NT2/D1 (cell line): Measurements from ENCODE around the gene ZNF511.

ENCODE experiments used
- SUZ12 ChIP-seq: IDR thresholded peaks from 2 replicates; pipeline ENCODE4 v1.6.1; 2011; ENCODE audit not compliant: insufficient read length, insufficient read depth; ENCODE audit errors: extremely low read depth
- YY1 ChIP-seq: IDR thresholded peaks from 2 replicates; pipeline ENCODE4 v1.6.1; 2011; ENCODE audit not compliant: insufficient read length, insufficient read depth

- no peak for TF ChIP-seq SUZ12
- TF ChIP-seq YY1, result no peak
Observed at GRCh38 chr10:133338080-133339071, 29.7 kb downstream of the ZNF511 start.
